Measurements from ENCODE around the gene CFI.

Gene CFI

GRCh38 chr4:109764789-109765402, 36.9 kb downstream of the CFI start:
- H3K4me2 ChIP-seq (ENCODE audit: low read depth, low read length, poor library complexity, severe bottlenecking): no peak overlapping the region
- no peak overlapping the region for H2AFZ ChIP-seq (ENCODE audit: low read length)
- H3F3A ChIP-seq (ENCODE audit: low read depth): no peaks in the 10 kb centered on the region
- H3K4me1 ChIP-seq (ENCODE audit: insufficient read depth, low read length, poor library complexity, severe bottlenecking): no peaks in the 10 kb centered on the region
- no peaks in the 10 kb centered on the region for H3K27me3 ChIP-seq (ENCODE audit: insufficient read depth, low read length, poor library complexity, severe bottlenecking)
- H3K9me2 ChIP-seq (replicated peaks; ENCODE audit: low read depth, low read length): no peaks in the 10 kb centered on the region
- no peaks in the 10 kb centered on the region for H3K79me2 ChIP-seq (ENCODE audit: insufficient read depth, low read length)
- TF ChIP-seq EZH2phosphoT487 (IDR thresholded peaks at IDR 0.05; ENCODE audit: borderline replicate concordance): no peak
- no peak for TF ChIP-seq CTCF (conservative IDR thresholded peaks at IDR 0.05; ENCODE audit: low read length)
- no peaks in the 10 kb centered on the region for H4K20me1 ChIP-seq (ENCODE audit: insufficient read depth, low read length, poor library complexity, severe bottlenecking)
- no peaks in the 10 kb centered on the region for H3K36me3 ChIP-seq (ENCODE audit: insufficient read depth, low read length)
- H3K4me3 ChIP-seq (ENCODE audit: low read length, poor library complexity, severe bottlenecking): no peak overlapping the region
- H3K9ac ChIP-seq (ENCODE audit: low read depth, low read length, poor library complexity, severe bottlenecking): no peak overlapping the region
- no peaks in the 10 kb centered on the region for H3K9me3 ChIP-seq (ENCODE audit: insufficient read depth, low read depth, low read length)

DNA sequence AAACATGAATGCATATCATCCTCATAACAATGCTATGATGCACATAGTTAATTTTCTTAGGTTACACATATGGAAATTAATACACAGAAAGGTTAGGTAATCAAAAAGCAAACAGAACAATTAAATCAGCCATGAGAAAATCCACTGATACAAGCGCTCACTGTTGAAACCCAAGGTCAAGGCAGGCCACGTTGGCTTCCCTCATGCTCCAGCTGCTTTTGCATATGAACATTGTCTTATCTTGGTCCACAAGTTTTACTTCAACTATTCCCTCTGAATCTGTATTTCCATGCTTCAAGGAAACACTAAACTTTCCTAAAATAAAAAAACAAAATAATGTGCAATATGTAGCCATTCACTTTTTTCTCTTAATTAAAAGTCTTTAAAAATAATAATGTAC, 37.4 kb downstream of the CFI start:
- H3K9me2 ChIP-seq (replicated peaks; ENCODE audit: low read depth, low read length): no peaks in the 10 kb centered on the region
- H3K4me2 ChIP-seq (ENCODE audit: low read depth, low read length, poor library complexity, severe bottlenecking): no peak overlapping the region
- H3K4me1 ChIP-seq (ENCODE audit: insufficient read depth, low read length, poor library complexity, severe bottlenecking): no peaks in the 10 kb centered on the region
- H3K4me3 ChIP-seq (ENCODE audit: low read length, poor library complexity, severe bottlenecking): no peak overlapping the region
- H4K20me1 ChIP-seq (ENCODE audit: insufficient read depth, low read length, poor library complexity, severe bottlenecking): no peaks in the 10 kb centered on the region
- H2AFZ ChIP-seq (ENCODE audit: low read length): no peak overlapping the region
- H3K36me3 ChIP-seq (ENCODE audit: insufficient read depth, low read length): no peaks in the 10 kb centered on the region
- no peaks in the 10 kb centered on the region for H3F3A ChIP-seq (ENCODE audit: low read depth)
- H3K9ac ChIP-seq (ENCODE audit: low read depth, low read length, poor library complexity, severe bottlenecking): no peak overlapping the region
- H3K27me3 ChIP-seq (ENCODE audit: insufficient read depth, low read length, poor library complexity, severe bottlenecking): no peaks in the 10 kb centered on the region
- TF ChIP-seq EZH2phosphoT487 (IDR thresholded peaks at IDR 0.05; ENCODE audit: borderline replicate concordance): no peak
- TF ChIP-seq CTCF (conservative IDR thresholded peaks at IDR 0.05; ENCODE audit: low read length): no peak
- no peaks in the 10 kb centered on the region for H3K79me2 ChIP-seq (ENCODE audit: insufficient read depth, low read length)
- H3K9me3 ChIP-seq (ENCODE audit: insufficient read depth, low read depth, low read length): no peaks in the 10 kb centered on the region

GRCh38 chr4:109760682-109761081, 41.1 kb downstream of the CFI start:
- Histone ChIP-seq H3K27me3 (ENCODE audit: insufficient read depth, low read length, poor library complexity, severe bottlenecking) (no peaks in the 10 kb centered on the region), H2AFZ (ENCODE audit: low read length) (no peak overlapping the region), H3K79me2 (ENCODE audit: insufficient read depth, low read length) (no peaks in the 10 kb centered on the region), H3K9me3 (ENCODE audit: insufficient read depth, low read depth, low read length) (no peaks in the 10 kb centered on the region), H4K20me1 (ENCODE audit: insufficient read depth, low read length, poor library complexity, severe bottlenecking) (no peaks in the 10 kb centered on the region), H3K4me1 (ENCODE audit: insufficient read depth, low read length, poor library complexity, severe bottlenecking) (no peaks in the 10 kb centered on the region), H3K9ac (ENCODE audit: low read depth, low read length, poor library complexity, severe bottlenecking) (no peak overlapping the region), H3K4me3 (ENCODE audit: low read length, poor library complexity, severe bottlenecking) (no peak overlapping the region), H3K9me2 (replicated peaks; ENCODE audit: low read depth, low read length) (no peaks in the 10 kb centered on the region), H3F3A (ENCODE audit: low read depth) (no peaks in the 10 kb centered on the region), H3K36me3 (ENCODE audit: insufficient read depth, low read length) (no peaks in the 10 kb centered on the region), H3K4me2 (ENCODE audit: low read depth, low read length, poor library complexity, severe bottlenecking) (no peak overlapping the region)
- TF ChIP-seq EZH2phosphoT487 (IDR thresholded peaks at IDR 0.05; ENCODE audit: borderline replicate concordance) (no peak), CTCF (conservative IDR thresholded peaks at IDR 0.05; ENCODE audit: low read length) (no peak)

All from Loucy (cell line).